Left lung (tissue), 10 donors: ENCODE measurements around the gene MTMR4. TPM values are rescaled to one million over a fixed set of nuclear protein-coding genes. Genes with fewer than 3 reads are reported as not detected.

ENCODE experiments used
- ATAC-seq: fragments of 200-7000 bp; cut with Tn5 transposase; one replicate; pipeline ENCODE4 v1.9.1; 2020; ENCODE audit warnings: moderate library complexity
- DNase-seq, 4 donors: peaks; one replicate each; pipeline ENCODE4 v3.0.0-alpha.2; 2013 to 2020
- H3K27ac ChIP-seq, 2 donors: fragments of 200-600 bp; sonication (generic) in 1 of 2; one replicate each; pipeline versions ENCODE4 v1.5.0 to v1.8.0; 2020 to 2021
- H3K27me3 ChIP-seq, 2 donors: fragments of 200-600 bp; sonication (generic) in 1 of 2; one replicate each; pipeline versions ENCODE4 v1.5.0 to v1.8.0; 2020 to 2021
- H3K36me3 ChIP-seq, 2 donors: fragments of 200-600 bp; sonication (generic) in 1 of 2; one replicate each; pipeline versions ENCODE4 v1.5.0 to v1.8.0; 2020 to 2021
- H3K4me1 ChIP-seq, 2 donors: fragments of 200-600 bp; one replicate each; pipeline ENCODE4 v1.8.0; 2021
- H3K4me3 ChIP-seq, 2 donors: fragments of 200-600 bp; sonication (generic) in 1 of 2; one replicate each; pipeline versions ENCODE4 v1.5.0 to v1.8.0; 2020 to 2021; ENCODE audit warnings: mild to moderate bottlenecking in 1 of 2
- H3K9me3 ChIP-seq, 2 donors: fragments of 200-600 bp; sonication (generic) in 1 of 2; one replicate each; pipeline versions ENCODE4 v1.5.0 to v1.8.0; 2020 to 2021
- intact Hi-C, 2 donors: fragments of 100-400 bp; cut with DNase I; formaldehyde crosslinking; loops; one replicate each; pipeline versions ENCODE4 v1.11.2 to v1.14.2; 2022
- polyA plus RNA-seq, 6 donors: library from polyadenylated mRNA; unstranded; fragments of 120-200 nt; gene quantifications; one replicate each; pipeline ENCODE4 v1.2.1, GENCODE V29; 2013; ENCODE audit not compliant: insufficient read length in 6 of 6
- total RNA-seq, 2 donors: library from RNA; stranded (reverse); fragmentation: NEBNext Ultra II Directional; extraction: Animal tissue kit (Norgen Biotek cat#: 25700); gene quantifications; one replicate each; pipeline ENCODE4 v1.2.1, GENCODE V29; 2021
- TF ChIP-seq, protein P1 (sequence below), 2 donors: fragments of 200-600 bp; sonication (generic) in 1 of 2; IDR thresholded peaks; one replicate each; pipeline versions ENCODE4 v1.5.0 to v1.8.0; 2021; ENCODE audit warnings: antibody characterized with exemption in 2 of 2
- donor health status: DM: no; HTN: yes; CAD: no.
- donor health status: DM: no; HTN: no; CAD: no.

Gene MTMR4
- total and polyA plus RNA-seq, 8 donors: 33.6 to 54.8 (median 46.7) TPM

DNA sequence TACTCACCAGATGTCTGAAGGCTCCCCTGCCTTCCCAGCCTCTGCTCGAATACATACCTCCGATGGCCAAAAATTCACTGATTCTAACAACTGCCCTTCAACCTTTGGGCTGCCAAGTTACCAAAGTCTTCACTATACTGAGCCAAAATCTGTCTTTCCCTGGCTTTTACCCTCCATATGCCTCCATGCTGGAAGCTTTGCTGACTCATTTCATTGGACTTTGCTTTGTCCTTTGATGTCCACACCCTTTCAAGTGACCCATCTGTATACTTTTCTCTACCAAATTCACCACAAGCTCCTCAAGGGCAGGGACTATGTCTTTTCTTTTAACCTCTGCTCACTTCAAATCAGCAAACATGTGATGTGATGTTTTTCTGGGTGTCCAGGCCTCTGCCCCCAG is 21.0 kb upstream of the MTMR4 start:
- ATAC-seq (no peak), DNase-seq (no peak)
- no peaks in the 10 kb centered on the region for H3K36me3 ChIP-seq
- H3K27me3 ChIP-seq: peaks cover 0 to 22% of the 10 kb centered on the region in 2 donors
- TF ChIP-seq, protein P1, sequence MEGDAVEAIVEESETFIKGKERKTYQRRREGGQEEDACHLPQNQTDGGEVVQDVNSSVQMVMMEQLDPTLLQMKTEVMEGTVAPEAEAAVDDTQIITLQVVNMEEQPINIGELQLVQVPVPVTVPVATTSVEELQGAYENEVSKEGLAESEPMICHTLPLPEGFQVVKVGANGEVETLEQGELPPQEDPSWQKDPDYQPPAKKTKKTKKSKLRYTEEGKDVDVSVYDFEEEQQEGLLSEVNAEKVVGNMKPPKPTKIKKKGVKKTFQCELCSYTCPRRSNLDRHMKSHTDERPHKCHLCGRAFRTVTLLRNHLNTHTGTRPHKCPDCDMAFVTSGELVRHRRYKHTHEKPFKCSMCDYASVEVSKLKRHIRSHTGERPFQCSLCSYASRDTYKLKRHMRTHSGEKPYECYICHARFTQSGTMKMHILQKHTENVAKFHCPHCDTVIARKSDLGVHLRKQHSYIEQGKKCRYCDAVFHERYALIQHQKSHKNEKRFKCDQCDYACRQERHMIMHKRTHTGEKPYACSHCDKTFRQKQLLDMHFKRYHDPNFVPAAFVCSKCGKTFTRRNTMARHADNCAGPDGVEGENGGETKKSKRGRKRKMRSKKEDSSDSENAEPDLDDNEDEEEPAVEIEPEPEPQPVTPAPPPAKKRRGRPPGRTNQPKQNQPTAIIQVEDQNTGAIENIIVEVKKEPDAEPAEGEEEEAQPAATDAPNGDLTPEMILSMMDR (IDR thresholded peaks at IDR 0.05): no peak
- intact Hi-C loops: no loop called here
- no peak overlapping the region for H3K27ac ChIP-seq
- H3K9me3 ChIP-seq: no peaks in the 10 kb centered on the region
- peaks cover 4 to 41% of the 10 kb centered on the region in 2 donors for H3K4me1 ChIP-seq
- H3K4me3 ChIP-seq: no peak overlapping the region

DNA sequence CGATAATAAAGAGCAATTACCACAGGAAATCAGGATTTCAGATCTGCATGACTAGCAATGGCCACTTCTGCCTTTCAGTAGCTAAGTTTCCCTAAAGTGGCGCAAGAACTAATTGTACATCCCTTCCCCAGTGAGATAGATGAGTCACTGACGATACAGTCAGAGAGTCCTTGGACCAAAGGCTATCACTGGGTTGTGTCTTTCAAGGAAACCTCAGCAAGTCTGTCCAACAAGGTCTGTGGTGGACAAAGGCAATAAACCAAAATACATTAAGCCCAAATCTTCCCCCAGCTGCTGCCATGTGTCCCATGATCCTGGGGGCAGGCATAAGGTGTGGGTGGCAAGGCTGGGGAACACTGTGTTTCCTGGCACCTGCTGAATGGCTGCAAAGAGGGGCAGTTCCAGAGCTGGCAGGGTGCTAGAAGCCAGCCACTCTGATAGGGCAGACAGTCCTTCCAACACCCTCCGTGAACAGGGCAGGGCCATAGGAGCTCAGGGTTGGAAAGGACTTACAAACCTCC is 20.5 kb upstream of the MTMR4 start:
- Histone ChIP-seq H3K4me1 (peaks cover 4 to 41% of the 10 kb centered on the region in 2 donors), H3K4me3 (no peak overlapping the region), H3K27me3 (peaks cover 0 to 25% of the 10 kb centered on the region in 2 donors), H3K36me3 (no peaks in the 10 kb centered on the region), H3K27ac (no peak overlapping the region), H3K9me3 (no peaks in the 10 kb centered on the region)
- TF ChIP-seq, protein P1 (IDR thresholded peaks at IDR 0.05): no peak
- intact Hi-C loops: no loop called here
- ATAC-seq (peak; percentile 38), DNase-seq (no peak)

DNA sequence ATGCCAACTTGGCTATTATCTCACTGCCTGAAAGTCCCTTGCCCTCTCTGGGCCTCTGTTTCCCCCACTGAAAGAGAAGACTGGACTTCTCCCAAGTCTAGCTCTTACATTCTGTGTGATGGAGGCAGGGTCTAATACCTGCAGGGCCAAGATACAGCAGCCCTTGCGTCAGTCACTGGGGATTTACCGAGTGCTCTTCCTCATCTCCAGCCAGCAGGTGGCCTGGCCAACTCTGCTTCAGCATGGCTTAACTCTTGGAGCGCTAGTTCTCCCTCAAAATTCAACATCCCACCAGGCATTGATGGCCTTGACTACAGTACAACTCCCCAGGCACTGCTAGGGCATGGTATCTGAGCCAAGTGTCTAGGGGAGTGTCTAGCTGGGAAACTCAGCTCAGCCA is 19.9 kb upstream of the MTMR4 start:
- Histone ChIP-seq H3K27me3 (peaks cover 0 to 25% of the 10 kb centered on the region in 2 donors), H3K27ac (no peak overlapping the region), H3K4me1 (peaks cover 4 to 40% of the 10 kb centered on the region in 2 donors), H3K9me3 (no peaks in the 10 kb centered on the region), H3K4me3 (no peak overlapping the region), H3K36me3 (no peaks in the 10 kb centered on the region)
- ATAC-seq: no peak
- intact Hi-C loops: no loop called here
- TF ChIP-seq, protein P1 (IDR thresholded peaks at IDR 0.05): no peak
- DNase-seq: no peak

DNA sequence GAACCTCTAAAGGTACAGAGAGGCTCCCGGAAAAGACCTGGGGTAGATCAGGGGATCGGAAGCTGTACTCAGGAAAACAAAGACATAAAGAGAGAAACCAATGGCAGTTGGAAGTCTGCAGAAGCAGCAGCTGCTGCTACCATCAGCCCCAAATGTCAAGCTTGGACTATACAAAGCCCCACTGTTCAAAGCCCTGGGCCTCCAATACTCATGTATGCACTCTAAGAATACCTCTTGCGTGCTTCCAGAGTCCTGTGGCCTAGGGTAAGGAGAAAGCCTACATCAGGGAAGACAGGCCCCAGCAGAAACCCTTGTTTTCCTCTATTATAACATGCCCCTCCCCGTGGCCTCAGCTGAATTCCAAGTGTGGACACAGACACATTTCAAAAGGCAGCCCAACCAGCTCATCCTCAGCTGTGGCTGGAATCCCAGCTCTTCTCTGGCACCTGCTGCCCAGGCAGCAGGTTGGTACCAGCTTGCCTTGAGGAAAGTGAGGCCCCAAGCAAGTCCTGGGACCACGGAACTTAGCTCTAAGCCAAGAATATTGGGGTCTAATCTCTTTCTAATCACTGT is 19.3 kb upstream of the MTMR4 start:
- DNase-seq: no peak
- no peak overlapping the region for H3K27ac ChIP-seq
- peaks cover 0 to 25% of the 10 kb centered on the region in 2 donors for H3K27me3 ChIP-seq
- peaks cover 7 to 41% of the 10 kb centered on the region in 2 donors for H3K4me1 ChIP-seq
- no peaks in the 10 kb centered on the region for H3K36me3 ChIP-seq
- no peaks in the 10 kb centered on the region for H3K9me3 ChIP-seq
- intact Hi-C loops: no loop called here
- ATAC-seq: no peak
- H3K4me3 ChIP-seq: no peak overlapping the region
- TF ChIP-seq, protein P1 (IDR thresholded peaks at IDR 0.05): no peak

- no peak for ATAC-seq
- Histone ChIP-seq H3K9me3 (no peaks in the 10 kb centered on the region), H3K4me3 (no peak overlapping the region), H3K27me3 (peaks cover 0 to 25% of the 10 kb centered on the region in 2 donors), H3K36me3 (no peaks in the 10 kb centered on the region), H3K27ac (no peak overlapping the region), H3K4me1 (peaks cover 10 to 52% of the 10 kb centered on the region in 2 donors)
- no peak for DNase-seq
- intact Hi-C loops: no loop called here
- TF ChIP-seq, protein P1 (IDR thresholded peaks at IDR 0.05): no peak
These were observed 18.1 kb upstream of the MTMR4 start for GRCh38 chr17:58532555-58532951.
